Esophagus squamous epithelium (tissue), 4 donors: Measurements from ENCODE around the gene FAM81B.

Source experiments
- POLR2A ChIP-seq, 4 donors: fragments of 450-650 bp; IDR thresholded peaks; one replicate each; pipeline ENCODE4 v1.6.1; 2017; ENCODE audit warnings: antibody characterized with exemption in 4 of 4, mild to moderate bottlenecking in 4 of 4, moderate library complexity in 3 of 4
- TF ChIP-seq, protein P1 (sequence below), 6 experiments: fragments of 450-650 bp in 4 of 6; fragments of 200-600 bp in 2 of 6; sonication (generic) in 2 of 6; IDR thresholded peaks; one replicate each; pipeline ENCODE4 v1.5.1; 2016 to 2019; ENCODE audit warnings: antibody characterized with exemption in 6 of 6, mild to moderate bottlenecking in 4 of 6, moderate library complexity in 4 of 6

GRCh38 chr5:95375591-95375990 is 15.6 kb upstream of the FAM81B start:
- no peak for TF ChIP-seq POLR2A (IDR thresholded peaks at IDR 0.05)
- TF ChIP-seq, protein P1, sequence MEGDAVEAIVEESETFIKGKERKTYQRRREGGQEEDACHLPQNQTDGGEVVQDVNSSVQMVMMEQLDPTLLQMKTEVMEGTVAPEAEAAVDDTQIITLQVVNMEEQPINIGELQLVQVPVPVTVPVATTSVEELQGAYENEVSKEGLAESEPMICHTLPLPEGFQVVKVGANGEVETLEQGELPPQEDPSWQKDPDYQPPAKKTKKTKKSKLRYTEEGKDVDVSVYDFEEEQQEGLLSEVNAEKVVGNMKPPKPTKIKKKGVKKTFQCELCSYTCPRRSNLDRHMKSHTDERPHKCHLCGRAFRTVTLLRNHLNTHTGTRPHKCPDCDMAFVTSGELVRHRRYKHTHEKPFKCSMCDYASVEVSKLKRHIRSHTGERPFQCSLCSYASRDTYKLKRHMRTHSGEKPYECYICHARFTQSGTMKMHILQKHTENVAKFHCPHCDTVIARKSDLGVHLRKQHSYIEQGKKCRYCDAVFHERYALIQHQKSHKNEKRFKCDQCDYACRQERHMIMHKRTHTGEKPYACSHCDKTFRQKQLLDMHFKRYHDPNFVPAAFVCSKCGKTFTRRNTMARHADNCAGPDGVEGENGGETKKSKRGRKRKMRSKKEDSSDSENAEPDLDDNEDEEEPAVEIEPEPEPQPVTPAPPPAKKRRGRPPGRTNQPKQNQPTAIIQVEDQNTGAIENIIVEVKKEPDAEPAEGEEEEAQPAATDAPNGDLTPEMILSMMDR (IDR thresholded peaks at IDR 0.05) = no peak
